Activated naive CD4-positive, alpha-beta T cell treated with anti-CD3 and anti-CD28 coated beads, Interleukin-2, amount 50 U/mL, for 24 hours (primary cell): Measurements from ENCODE around the gene ABCA7.

Experiments
- H3K27ac Mint-ChIP-seq: one replicate; pipeline ENCODE4 v1.8.0; 2021; ENCODE audit warnings: mild to moderate bottlenecking, mixed read lengths
- H3K27me3 Mint-ChIP-seq: one replicate; pipeline ENCODE4 v1.8.0; 2021; ENCODE audit warnings: mixed read lengths
- H3K36me3 Mint-ChIP-seq: one replicate; pipeline ENCODE4 v1.8.0; 2021; ENCODE audit warnings: mixed read lengths
- H3K4me1 Mint-ChIP-seq: one replicate; pipeline ENCODE4 v1.8.0; 2021; ENCODE audit warnings: mixed read lengths
- H3K4me3 Mint-ChIP-seq: one replicate; pipeline ENCODE4 v1.8.0; 2021; ENCODE audit warnings: mild to moderate bottlenecking, mixed read lengths
- H3K9me3 Mint-ChIP-seq: one replicate; pipeline ENCODE4 v1.8.0; 2021; ENCODE audit warnings: mixed read lengths

Gene ABCA7, protein sequence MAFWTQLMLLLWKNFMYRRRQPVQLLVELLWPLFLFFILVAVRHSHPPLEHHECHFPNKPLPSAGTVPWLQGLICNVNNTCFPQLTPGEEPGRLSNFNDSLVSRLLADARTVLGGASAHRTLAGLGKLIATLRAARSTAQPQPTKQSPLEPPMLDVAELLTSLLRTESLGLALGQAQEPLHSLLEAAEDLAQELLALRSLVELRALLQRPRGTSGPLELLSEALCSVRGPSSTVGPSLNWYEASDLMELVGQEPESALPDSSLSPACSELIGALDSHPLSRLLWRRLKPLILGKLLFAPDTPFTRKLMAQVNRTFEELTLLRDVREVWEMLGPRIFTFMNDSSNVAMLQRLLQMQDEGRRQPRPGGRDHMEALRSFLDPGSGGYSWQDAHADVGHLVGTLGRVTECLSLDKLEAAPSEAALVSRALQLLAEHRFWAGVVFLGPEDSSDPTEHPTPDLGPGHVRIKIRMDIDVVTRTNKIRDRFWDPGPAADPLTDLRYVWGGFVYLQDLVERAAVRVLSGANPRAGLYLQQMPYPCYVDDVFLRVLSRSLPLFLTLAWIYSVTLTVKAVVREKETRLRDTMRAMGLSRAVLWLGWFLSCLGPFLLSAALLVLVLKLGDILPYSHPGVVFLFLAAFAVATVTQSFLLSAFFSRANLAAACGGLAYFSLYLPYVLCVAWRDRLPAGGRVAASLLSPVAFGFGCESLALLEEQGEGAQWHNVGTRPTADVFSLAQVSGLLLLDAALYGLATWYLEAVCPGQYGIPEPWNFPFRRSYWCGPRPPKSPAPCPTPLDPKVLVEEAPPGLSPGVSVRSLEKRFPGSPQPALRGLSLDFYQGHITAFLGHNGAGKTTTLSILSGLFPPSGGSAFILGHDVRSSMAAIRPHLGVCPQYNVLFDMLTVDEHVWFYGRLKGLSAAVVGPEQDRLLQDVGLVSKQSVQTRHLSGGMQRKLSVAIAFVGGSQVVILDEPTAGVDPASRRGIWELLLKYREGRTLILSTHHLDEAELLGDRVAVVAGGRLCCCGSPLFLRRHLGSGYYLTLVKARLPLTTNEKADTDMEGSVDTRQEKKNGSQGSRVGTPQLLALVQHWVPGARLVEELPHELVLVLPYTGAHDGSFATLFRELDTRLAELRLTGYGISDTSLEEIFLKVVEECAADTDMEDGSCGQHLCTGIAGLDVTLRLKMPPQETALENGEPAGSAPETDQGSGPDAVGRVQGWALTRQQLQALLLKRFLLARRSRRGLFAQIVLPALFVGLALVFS (N-terminal part only)

DNA sequence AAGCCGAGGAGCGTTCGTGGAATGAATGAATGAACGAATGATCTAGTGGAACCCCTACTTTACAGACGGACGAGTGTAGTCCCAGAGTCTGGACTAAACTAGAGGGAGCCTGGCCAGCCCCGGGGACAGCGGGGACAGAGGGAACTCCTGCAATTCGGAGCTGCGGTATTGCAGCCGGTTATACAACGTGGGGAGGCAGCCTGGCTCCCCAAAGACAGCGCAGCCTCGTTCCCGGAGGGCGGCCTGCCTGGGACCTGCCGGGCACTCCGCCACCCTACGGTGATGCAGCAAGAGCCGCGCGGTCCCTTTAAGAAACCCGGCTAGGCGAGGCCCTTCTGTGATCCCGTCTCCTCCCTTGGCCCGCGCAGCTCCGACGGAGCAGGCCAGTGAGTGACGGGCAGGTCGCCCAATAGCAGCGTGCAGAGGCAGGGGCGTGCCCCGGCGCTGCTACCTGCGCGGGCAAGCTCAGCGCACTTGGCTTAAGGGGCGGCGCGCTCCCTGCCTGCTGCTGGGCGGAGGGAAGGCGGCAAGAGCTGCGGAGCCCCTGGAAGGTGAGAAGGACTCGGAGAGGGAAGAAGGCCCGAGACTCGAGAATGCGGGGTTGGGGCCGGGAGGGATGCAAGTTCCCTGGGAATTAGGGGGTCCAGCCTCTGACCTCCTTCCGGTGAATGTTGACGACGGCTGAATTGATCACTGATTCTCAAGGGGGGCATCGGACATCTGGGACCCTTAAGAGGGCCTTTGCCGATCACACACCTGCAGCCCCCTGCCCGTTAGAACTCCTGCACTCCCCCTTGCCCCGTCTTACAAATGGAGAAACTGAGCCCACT lies at the start of gene ABCA7:
TSS of gene ABCA7 (plus strand) at position 462 of the 830 bp plus-strand sequence. CDS start 1,255 bp downstream, outside the sequence.
- Mint-ChIP-seq H3K9me3 (no peaks in the 10 kb centered on the region), H3K4me3 (peak within 1 kb of the TSS; percentile 96), H3K27me3 (no peaks in the 10 kb centered on the region), H3K4me1 (peaks cover 41% of the 10 kb centered on the region), H3K27ac (peak within 1 kb of the TSS; percentile 56), H3K36me3 (peaks cover 4% of the 10 kb centered on the region)

DNA sequence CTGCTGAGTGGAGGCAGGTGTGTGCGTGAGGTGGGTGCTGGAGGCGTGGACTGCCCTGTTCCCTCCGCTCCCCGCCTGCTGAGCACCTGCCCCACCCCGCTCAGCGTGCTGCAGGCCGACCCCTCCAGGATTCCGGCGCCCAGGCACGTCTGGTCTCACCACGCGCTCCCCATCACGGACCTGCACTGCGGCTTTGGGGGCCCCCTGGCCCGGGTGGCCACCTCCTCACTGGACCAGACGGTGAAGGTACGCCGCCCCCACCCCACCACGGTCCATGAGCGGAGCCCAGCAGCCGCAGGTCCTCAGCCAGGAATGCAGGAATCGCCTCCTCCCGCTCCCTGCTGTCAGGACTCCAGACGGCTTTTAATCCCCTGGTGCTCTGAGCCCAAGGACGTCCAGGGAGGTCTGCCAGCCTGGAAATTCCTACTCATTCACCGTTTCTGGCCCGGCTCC lies 49.8 kb upstream of the ABCA7 start:
- no peak overlapping the region for H3K27ac Mint-ChIP-seq
- no peaks in the 10 kb centered on the region for H3K27me3 Mint-ChIP-seq
- no peak overlapping the region for H3K4me3 Mint-ChIP-seq
- H3K36me3 Mint-ChIP-seq: peaks cover 4% of the 10 kb centered on the region
- H3K4me1 Mint-ChIP-seq: peaks cover 8% of the 10 kb centered on the region
- no peaks in the 10 kb centered on the region for H3K9me3 Mint-ChIP-seq

DNA sequence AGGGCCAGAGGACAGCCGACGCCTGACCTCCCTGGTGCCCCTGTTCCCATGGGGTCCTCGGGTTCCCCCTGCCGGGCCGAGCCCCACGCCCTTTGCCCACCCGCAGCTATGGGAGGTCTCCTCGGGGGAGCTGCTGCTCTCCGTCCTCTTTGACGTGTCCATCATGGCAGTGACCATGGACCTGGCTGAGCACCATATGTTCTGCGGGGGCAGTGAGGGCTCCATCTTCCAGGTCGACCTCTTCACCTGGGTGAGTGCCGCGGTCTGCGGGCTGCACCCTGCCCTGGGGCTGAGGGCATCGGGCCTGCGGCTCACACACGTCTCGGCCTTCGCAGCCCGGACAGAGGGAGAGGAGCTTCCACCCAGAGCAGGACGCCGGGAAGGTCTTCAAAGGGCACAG lies 49.2 kb upstream of the ABCA7 start:
- Mint-ChIP-seq H3K4me1 (peaks cover 4% of the 10 kb centered on the region), H3K36me3 (peaks cover 4% of the 10 kb centered on the region), H3K9me3 (no peaks in the 10 kb centered on the region), H3K27me3 (no peaks in the 10 kb centered on the region), H3K4me3 (no peak overlapping the region), H3K27ac (no peak overlapping the region)

DNA sequence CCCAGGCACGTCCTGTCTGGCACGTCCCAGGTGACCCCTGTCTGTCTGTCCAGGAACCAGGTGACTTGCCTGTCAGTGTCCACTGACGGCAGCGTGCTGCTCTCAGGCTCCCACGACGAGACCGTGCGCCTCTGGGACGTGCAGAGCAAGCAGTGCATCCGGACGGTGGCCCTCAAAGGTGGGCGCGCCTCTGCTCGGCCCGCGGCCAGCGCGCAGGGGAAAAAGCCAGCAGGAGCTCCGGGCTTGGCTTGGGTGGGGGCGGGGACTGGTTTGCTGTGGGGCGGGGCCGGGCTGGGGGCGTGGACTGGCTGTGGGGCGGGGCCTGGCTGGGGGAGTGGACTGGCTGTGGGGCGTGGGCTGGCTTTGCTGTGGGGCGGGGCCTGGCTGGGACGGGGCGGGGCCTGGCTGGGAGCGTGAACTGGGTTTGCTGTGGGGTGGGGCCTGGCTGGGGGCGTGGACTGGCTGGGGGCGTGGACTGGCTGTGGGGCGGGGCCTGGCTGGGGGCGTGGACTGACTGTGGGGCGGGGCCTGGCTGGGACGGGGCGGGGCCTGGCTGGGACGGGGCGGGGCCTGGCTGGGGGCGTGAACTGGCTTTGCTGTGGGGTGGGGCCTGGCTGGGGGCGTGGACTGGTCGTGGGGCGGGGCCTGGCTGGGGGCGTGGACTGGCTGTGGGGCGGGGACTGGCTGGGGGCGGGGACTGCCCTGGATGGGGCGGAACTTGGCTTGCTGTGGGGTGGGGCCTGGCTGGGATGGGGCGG lies 48.6 kb upstream of the ABCA7 start:
- H3K36me3 Mint-ChIP-seq: peaks cover 4% of the 10 kb centered on the region
- H3K4me3 Mint-ChIP-seq: no peak overlapping the region
- peaks cover 7% of the 10 kb centered on the region for H3K4me1 Mint-ChIP-seq
- H3K27ac Mint-ChIP-seq: no peak overlapping the region
- H3K27me3 Mint-ChIP-seq: no peaks in the 10 kb centered on the region
- H3K9me3 Mint-ChIP-seq: no peaks in the 10 kb centered on the region

DNA sequence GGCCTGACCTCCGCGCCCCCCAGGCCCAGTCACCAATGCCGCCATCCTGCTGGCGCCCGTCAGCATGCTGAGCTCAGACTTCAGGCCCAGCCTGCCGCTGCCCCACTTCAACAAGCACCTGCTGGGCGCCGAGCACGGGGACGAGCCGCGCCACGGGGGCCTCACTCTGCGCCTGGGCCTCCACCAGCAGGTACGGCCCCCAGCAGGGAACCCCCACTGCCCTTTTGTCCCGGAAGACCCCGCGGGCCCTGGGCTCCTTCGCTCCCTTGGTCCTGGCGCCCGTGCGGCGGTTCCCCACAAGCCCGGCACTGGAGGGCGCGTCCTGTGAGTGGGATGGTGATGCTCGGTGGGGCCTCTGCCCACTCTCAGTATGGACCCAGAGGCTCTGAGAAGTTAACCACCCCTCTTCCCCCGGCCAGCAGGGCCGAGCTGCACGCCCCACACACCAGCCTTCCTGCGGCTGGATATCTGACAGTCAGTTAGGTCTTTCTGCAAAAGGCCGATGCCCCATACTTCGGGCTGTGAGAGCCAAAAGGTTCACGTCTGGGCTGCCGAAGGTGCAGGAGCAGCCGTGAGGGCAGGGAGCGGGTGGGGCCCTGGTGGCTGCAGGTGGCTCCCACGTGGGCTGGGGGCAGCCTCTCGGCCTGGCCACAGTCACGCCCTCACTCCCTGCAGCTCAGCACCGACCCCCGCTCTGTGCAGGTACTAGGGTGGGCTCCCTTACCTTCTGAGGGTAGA lies 47.8 kb upstream of the ABCA7 start:
- H3K4me3 Mint-ChIP-seq: no peak overlapping the region
- H3K4me1 Mint-ChIP-seq: peaks cover 13% of the 10 kb centered on the region
- H3K27ac Mint-ChIP-seq: no peak overlapping the region
- no peaks in the 10 kb centered on the region for H3K27me3 Mint-ChIP-seq
- no peaks in the 10 kb centered on the region for H3K9me3 Mint-ChIP-seq
- H3K36me3 Mint-ChIP-seq: peaks cover 4% of the 10 kb centered on the region

DNA sequence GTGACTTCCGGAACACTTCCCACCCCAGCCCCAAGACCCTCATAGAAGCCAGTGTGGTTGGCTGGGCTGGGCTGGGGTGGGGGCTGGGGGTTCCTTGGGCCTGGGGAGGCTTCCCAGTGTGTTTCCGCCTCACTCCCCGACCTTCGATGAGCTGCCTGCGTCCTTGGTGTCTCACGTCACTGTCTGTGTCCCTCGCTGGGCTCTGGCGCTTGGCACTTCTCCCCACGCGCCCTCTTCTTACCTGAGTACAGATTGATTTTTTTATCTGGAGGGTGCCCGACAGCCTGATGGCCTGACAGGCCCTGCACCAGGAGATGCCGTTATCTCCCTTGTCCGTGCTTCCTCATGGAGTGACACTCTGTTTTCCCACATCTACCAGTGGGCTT lies 47.2 kb upstream of the ABCA7 start:
- Mint-ChIP-seq H3K4me1 (peaks cover 14% of the 10 kb centered on the region), H3K36me3 (peaks cover 4% of the 10 kb centered on the region), H3K9me3 (no peaks in the 10 kb centered on the region), H3K27me3 (no peaks in the 10 kb centered on the region), H3K4me3 (no peak overlapping the region), H3K27ac (no peak overlapping the region)

DNA sequence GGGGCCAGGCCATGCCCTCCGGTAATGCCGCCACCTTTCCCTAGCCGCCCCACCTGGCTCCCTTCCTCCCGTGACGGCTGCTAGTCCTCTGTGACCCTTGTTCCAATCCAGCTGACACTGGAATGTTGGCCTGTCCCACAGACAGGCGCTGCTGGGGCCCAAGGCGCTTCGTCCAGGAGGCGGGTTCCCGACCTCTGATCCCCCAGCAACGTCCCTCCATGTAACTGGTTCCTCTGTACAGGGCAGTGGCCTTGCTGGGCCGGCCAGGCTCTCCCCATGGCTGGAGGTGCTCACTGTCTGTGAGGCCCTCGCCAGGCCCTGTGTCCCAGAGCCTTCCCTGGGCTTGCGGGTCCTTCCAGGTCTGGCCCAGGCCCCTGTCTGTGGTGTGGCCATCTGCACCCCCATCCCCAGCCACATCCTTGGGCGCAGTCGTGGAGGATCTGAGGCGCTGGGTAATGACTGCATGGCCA lies 46.5 kb upstream of the ABCA7 start:
- Mint-ChIP-seq H3K36me3 (peaks cover 3% of the 10 kb centered on the region), H3K27ac (no peak overlapping the region), H3K4me1 (peaks cover 18% of the 10 kb centered on the region), H3K27me3 (peaks cover 5% of the 10 kb centered on the region), H3K4me3 (no peak overlapping the region), H3K9me3 (no peaks in the 10 kb centered on the region)

DNA sequence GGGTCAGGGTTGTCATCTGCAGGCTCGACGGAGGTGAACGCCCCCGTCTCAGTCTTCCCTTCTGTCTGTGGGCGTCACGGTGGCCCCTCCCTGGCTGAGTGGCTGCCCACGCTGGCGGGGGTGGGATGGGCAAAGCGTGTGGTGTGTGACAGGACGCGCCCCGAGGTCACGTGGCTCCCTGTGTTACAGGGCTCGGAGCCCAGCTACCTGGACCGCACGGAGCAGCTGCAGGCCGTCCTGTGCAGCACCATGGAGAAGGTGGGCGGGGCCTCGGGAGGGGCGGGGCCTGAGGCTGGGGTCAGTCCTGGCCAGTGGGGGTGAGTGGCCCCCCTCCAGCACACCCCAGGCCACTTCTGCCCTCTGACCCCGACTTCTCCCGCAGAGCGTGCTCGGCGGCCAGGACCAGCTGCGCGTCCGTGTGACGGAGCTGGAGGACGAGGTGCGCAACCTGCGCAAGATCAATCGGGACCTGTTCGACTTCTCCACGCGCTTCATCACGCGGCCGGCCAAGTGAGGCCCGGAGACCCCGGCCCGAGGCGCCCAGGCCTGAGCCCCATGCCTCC lies 46.0 kb upstream of the ABCA7 start:
- Mint-ChIP-seq H3K36me3 (peaks cover 3% of the 10 kb centered on the region), H3K27ac (no peak overlapping the region), H3K9me3 (no peaks in the 10 kb centered on the region)

DNA sequence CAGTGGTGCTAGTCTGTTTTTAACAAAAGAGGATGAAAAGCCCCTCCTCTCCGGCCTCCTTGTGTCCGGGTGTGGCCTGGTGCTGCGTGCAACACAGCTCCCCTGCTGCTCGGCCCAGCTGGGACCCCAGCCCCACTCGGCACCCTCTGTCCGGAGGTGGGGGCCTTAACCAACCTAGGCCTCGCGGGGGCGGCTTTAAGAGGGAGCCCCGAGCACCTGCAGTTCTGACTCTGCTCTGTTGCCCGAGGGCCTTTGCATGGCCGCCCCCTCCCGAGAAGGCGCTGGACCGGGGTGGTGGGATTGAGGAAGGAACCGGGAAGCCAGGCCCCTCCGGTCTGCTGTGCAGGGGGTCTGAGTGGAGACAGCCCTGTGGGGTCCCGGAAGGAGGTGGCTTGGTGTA lies 45.4 kb upstream of the ABCA7 start:
- H3K27me3 Mint-ChIP-seq: peaks cover 13% of the 10 kb centered on the region
- peaks cover 14% of the 10 kb centered on the region for H3K4me1 Mint-ChIP-seq
- no peaks in the 10 kb centered on the region for H3K9me3 Mint-ChIP-seq
- no peak overlapping the region for H3K4me3 Mint-ChIP-seq
- peaks cover 3% of the 10 kb centered on the region for H3K36me3 Mint-ChIP-seq
- H3K27ac Mint-ChIP-seq: no peak overlapping the region

More for the DNA sequence above, 46.0 kb upstream of the ABCA7 start:
- peaks cover 7% of the 10 kb centered on the region for H3K27me3 Mint-ChIP-seq
- H3K4me3 Mint-ChIP-seq: no peak overlapping the region
- H3K4me1 Mint-ChIP-seq: peaks cover 14% of the 10 kb centered on the region

DNA sequence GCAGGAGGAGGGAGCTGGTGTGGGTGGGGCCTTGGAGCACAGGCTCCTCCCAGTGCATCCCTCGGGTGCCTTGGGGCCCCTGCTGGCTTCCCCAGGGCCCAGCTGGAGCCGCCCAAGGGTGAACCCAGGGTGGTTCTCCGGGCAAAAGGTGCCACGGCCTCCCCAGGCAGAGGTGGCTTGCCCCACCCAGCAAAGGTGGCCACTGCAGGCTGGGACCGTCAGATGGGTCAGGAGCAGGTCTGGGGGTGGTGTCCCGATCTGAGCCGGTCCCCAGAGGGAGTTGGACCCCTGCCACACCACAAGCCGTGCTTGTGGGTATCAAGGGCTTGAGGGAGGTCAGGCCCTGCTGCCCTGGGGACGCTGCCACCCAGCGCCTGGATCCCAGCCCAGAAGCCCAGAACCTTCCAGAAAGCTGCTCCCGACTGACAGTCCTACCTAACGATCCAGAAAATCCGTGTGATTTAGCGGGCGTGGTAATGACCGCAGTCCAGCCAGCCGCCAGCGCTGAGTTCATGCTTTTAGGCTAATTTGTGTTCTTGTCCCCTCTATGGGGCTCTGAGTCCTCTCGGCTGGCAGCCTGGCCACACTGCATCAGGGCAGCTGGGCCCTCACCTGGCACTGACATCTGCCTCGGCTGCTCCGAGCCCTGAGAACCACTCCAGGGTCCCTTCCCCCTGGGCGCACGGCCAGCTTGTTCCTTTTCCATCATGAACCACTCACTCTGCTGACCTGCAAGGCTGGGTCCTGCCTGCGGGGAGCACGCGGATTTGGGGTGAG lies 44.7 kb upstream of the ABCA7 start:
- H3K27ac Mint-ChIP-seq: no peak overlapping the region
- H3K36me3 Mint-ChIP-seq: peaks cover 3% of the 10 kb centered on the region
- no peak overlapping the region for H3K4me3 Mint-ChIP-seq
- H3K9me3 Mint-ChIP-seq: no peaks in the 10 kb centered on the region
- H3K27me3 Mint-ChIP-seq: peaks cover 13% of the 10 kb centered on the region
- H3K4me1 Mint-ChIP-seq: peaks cover 14% of the 10 kb centered on the region

DNA sequence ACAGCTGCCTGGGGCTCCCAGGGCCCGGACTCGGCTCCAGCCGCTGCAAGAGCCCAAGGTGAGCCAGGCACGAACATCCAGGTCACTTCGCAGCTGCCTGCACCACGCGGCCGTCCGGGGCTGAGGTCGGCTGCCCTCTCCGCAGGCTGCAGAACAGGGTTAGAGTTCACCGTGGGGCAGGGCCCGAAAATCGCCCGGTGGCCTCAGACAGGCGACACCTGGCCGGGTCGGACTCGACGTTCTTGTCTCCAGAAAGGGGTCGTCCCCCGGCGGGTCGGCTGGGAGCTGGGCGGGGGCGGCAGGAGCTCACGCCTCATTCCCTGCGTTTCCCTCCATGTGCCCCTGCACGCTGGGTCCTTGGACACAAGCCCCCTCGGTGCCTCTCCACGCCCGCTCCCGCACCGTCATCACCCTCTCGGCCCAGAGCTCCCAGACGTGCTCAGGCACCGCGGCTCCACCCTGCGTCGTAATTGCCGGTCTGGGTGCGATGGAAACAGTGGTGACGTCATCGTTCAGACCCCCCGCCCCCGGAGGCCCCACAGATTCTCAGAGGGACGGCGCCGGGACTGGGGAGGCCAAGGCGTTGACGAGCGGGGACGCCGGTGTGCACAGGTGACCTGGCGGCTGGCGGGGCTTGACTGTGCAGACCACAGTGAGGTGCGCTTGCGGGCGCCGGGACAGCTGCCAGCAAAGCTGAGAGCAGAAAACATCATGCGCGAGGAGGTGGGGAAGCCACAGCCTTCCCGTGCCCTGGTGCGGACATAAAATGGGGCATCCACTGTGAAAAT lies 43.7 kb upstream of the ABCA7 start:
- peaks cover 3% of the 10 kb centered on the region for H3K36me3 Mint-ChIP-seq
- H3K4me3 Mint-ChIP-seq: peak overlapping the region; percentile 55
- peaks cover 15% of the 10 kb centered on the region for H3K27me3 Mint-ChIP-seq
- H3K4me1 Mint-ChIP-seq: peaks cover 14% of the 10 kb centered on the region
- H3K27ac Mint-ChIP-seq: no peak overlapping the region
- no peaks in the 10 kb centered on the region for H3K9me3 Mint-ChIP-seq

DNA sequence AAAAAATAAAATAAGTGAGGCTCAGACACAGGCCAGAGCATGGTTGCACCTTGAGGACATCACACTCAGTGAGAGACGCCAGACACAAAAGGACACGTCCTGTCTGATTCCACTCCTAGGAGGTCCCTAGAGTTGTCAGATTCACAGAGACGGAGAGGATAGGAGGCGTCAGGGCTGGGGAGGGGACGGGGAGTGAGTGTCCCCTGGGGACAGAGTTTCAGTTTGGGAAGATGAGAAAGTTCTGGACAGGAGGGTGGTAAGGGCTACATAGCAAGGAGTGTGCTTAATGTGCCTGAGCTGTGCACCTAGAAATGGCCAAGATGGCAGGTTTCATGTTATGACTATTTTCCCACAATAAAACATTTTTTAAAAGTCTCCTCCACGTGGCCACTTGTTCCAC lies 41.8 kb upstream of the ABCA7 start:
- no peak overlapping the region for H3K4me3 Mint-ChIP-seq
- no peaks in the 10 kb centered on the region for H3K36me3 Mint-ChIP-seq
- H3K27me3 Mint-ChIP-seq: peaks cover 18% of the 10 kb centered on the region
- no peaks in the 10 kb centered on the region for H3K9me3 Mint-ChIP-seq
- peaks cover 14% of the 10 kb centered on the region for H3K4me1 Mint-ChIP-seq
- no peak overlapping the region for H3K27ac Mint-ChIP-seq
